GM12878 (cell line): Measurements from ENCODE around the gene B3GNT9. TPM values are rescaled to one million over a fixed set of nuclear protein-coding genes. Genes with fewer than 3 reads are reported as not detected.

Experiments used
- ATAC-seq: fragments of 200-7000 bp; cut with Tn5 transposase; 3 replicates; pipeline ENCODE4 v1.9.1; 2020; ENCODE audit warnings: mild to moderate bottlenecking, moderate library complexity
- BruUV-seq: library from RNA; stranded (reverse); fragments of 400-500 nt; replicated peaks from 2 replicates; lab custom pipeline; 2021; lab: Mats Ljungman, UMichigan
- CTCF ChIA-PET: fragments of 300-600 bp; sonication (Branson Sonifier 250); formaldehyde crosslinking; extraction: SDS; loops from one replicate; lab custom pipeline; 2021; ENCODE audit warnings: inconsistent platforms; lab: Yijun Ruan, JAX
- POLR2A ChIA-PET: fragments of 350-600 bp; formaldehyde crosslinking; extraction: SDS; loops from one replicate; lab custom pipeline; 2021; ENCODE audit warnings: inconsistent platforms; lab: Charles Lee
- RAD21 ChIA-PET: fragments of 300-600 bp; sonication (Branson Sonifier 250); formaldehyde crosslinking; loops from one replicate; lab custom pipeline; 2023; ENCODE audit warnings: antibody characterized with exemption; ENCODE audit not compliant: unreplicated experiment; lab: Charles Lee
- SMC1A ChIA-PET: fragments of 300-600 bp; sonication (Branson Sonifier 250); formaldehyde crosslinking; loops from one replicate; lab custom pipeline; 2023; ENCODE audit not compliant: unreplicated experiment, uncharacterized antibody; lab: Charles Lee
- DNase-seq: peaks from one replicate; pipeline ENCODE4 v3.0.0-alpha.2; 2011; ENCODE audit warnings: low read depth, low spot score
- FAIRE-seq: peaks from 3 replicates; lab custom pipeline; 2011; peaks lifted over from hg19 to GRCh38; lab: Jason Lieb, UNC
- H2AFZ ChIP-seq: 2 replicates; pipeline ENCODE4 v1.6.0; 2011; ENCODE audit warnings: low read depth, low read length, control low read depth; ENCODE audit not compliant: control insufficient read depth
- H3K27ac ChIP-seq: 2 replicates; pipeline ENCODE4 v1.5.1; 2011; ENCODE audit warnings: control low read depth; ENCODE audit not compliant: control insufficient read depth, insufficient read depth
- H3K27me3 ChIP-seq, 2 experiments: replicated peaks in 1 of 2; 2 replicates each; pipeline versions ENCODE4 v1.6.0 to v1.6.1; 2011; ENCODE audit warnings: low read length in 1 of 2; ENCODE audit not compliant: control insufficient read depth in 2 of 2, insufficient read depth in 2 of 2
- H3K36me3 ChIP-seq, 2 experiments: 2 replicates each; pipeline ENCODE4 v1.5.1; 2011; ENCODE audit warnings: low read length in 1 of 2; ENCODE audit not compliant: control insufficient read depth in 2 of 2, insufficient read depth in 2 of 2
- H3K4me1 ChIP-seq: 2 replicates; pipeline ENCODE4 v1.6.1; 2011; ENCODE audit warnings: mild to moderate bottlenecking, low read length, moderate library complexity, mixed read lengths; ENCODE audit not compliant: control insufficient read depth, insufficient read depth
- H3K4me2 ChIP-seq: 2 replicates; pipeline ENCODE4 v1.6.0; 2011; ENCODE audit warnings: control low read depth; ENCODE audit not compliant: control insufficient read depth, insufficient read depth
- H3K4me3 ChIP-seq: fragments of 200-600 bp; sonication (generic); 2 replicates; pipeline ENCODE4 v1.5.1; 2016
- H3K79me2 ChIP-seq: 2 replicates; pipeline ENCODE4 v1.6.0; 2011; ENCODE audit warnings: low read length; ENCODE audit not compliant: control insufficient read depth, insufficient read depth
- H3K9ac ChIP-seq: 2 replicates; pipeline ENCODE4 v1.8.0; 2011; ENCODE audit warnings: low read length, control low read depth, mixed read lengths; ENCODE audit not compliant: control insufficient read depth, insufficient read depth
- H3K9me3 ChIP-seq: replicated peaks from 3 replicates; pipeline ENCODE4 v1.5.1; 2011; ENCODE audit warnings: mild to moderate bottlenecking, low read length; ENCODE audit not compliant: control insufficient read depth, insufficient read depth
- H4K20me1 ChIP-seq: 2 replicates; pipeline ENCODE4 v1.6.0; 2011; ENCODE audit not compliant: control insufficient read depth, insufficient read depth
- EED ChIP-seq: sonication (generic); IDR thresholded peaks from 2 replicates; pipeline ENCODE4 v1.6.1; 2016; ENCODE audit warnings: antibody characterized with exemption, low read depth
- ETV6 ChIP-seq, 2 experiments: fragments of 450-650 bp in 1 of 2; IDR thresholded peaks in 1 of 2; conservative IDR thresholded peaks in 1 of 2; 2 replicates each; pipeline ENCODE4 v1.6.1; 2014; ENCODE audit warnings: antibody characterized with exemption in 1 of 2, borderline replicate concordance in 1 of 2, low read depth in 1 of 2, mild to moderate bottlenecking in 1 of 2, moderate library complexity in 1 of 2
- LARP7 ChIP-seq: fragments of 450-650 bp; IDR thresholded peaks from 2 replicates; pipeline ENCODE4 v1.6.1; 2017; ENCODE audit warnings: mild to moderate bottlenecking
- NFXL1 ChIP-seq: fragments of 450-650 bp; IDR thresholded peaks from 2 replicates; pipeline ENCODE4 v1.6.1; 2017; ENCODE audit warnings: antibody characterized with exemption, mild to moderate bottlenecking, borderline replicate concordance
- USF1 ChIP-seq: IDR thresholded peaks from 2 replicates; pipeline ENCODE4 v1.6.1; 2011; ENCODE audit warnings: borderline replicate concordance, low read depth, mild to moderate bottlenecking, moderate library complexity, mixed read lengths, low read length; ENCODE audit not compliant: insufficient read depth; ENCODE audit errors: extremely low read length
- ZSCAN29 ChIP-seq: fragments of 450-650 bp; IDR thresholded peaks from 2 replicates; pipeline ENCODE4 v1.6.1; 2017; ENCODE audit warnings: mild to moderate bottlenecking, moderate library complexity
- whole genome bisulfite sequencing: methylation state at CpG from one replicate; pipeline ENCODE4 v1.1.6; 2016; ENCODE audit warnings: low lambda C conversion rate; ENCODE audit not compliant: insufficient replicate concordance, insufficient coverage; ENCODE audit errors: missing lambda C conversion rate; 5-methylcytosine and 5-hydroxymethylcytosine counted together
- in situ Hi-C: fragments of 300-500 bp; cut with MboI; formaldehyde crosslinking; loops from 9 replicates; pipeline ENCODE4 v1.14.3; 2018; ENCODE audit warnings: mixed read lengths
- intact Hi-C: fragments of 100-400 bp; cut with micrococcal nuclease; formaldehyde crosslinking; loops from one replicate; pipeline ENCODE4 v1.14.2; 2022; ENCODE audit not compliant: unreplicated experiment
- polyA plus RNA-seq, 11 experiments: library from polyadenylated mRNA; depleted of rRNA in 4 of 11; unstranded in 6 of 11; stranded (reverse) in 5 of 11; fragments of >200 nt; fragmentation: Nextera tagmentation in 4 of 11; fragmentation: Illumina TruSeq in 1 of 11; extraction: Ambion mirVana in 4 of 11; extraction: Trizol in 1 of 11; gene quantifications; 1 replicate in 1 of 11; 2 replicates in 10 of 11; pipeline versions ENCODE4 v1.2.1 to v1.2.3, GENCODE V29; 2011 to 2016; ENCODE audit warnings: inconsistent platforms in 2 of 11, missing spikeins in 2 of 11, low read depth in 1 of 11
- total RNA-seq, 4 experiments: library from RNA; depleted of rRNA in 3 of 4; stranded (reverse); fragments of >200 nt in 3 of 4; fragmentation: Illumina TruSeq in 1 of 4; extraction: Trizol in 1 of 4; gene quantifications; 2 replicates each; pipeline versions ENCODE4 v1.2.1 to v1.2.3, GENCODE V29; 2013 to 2021
- TF ChIP-seq, protein P1 (sequence below): fragments of 450-650 bp; IDR thresholded peaks from 2 replicates; pipeline ENCODE4 v1.6.1; 2016; ENCODE audit warnings: mild to moderate bottlenecking
- TF ChIP-seq, protein P2 (sequence below): fragments of 450-650 bp; IDR thresholded peaks from 2 replicates; pipeline ENCODE4 v1.6.1; 2018; ENCODE audit warnings: mild to moderate bottlenecking, low read depth, moderate library complexity; ENCODE audit not compliant: partially characterized antibody

The B3GNT9 gene
- total and polyA plus RNA-seq, 10 of the 15 experiments (the other 5 are each of a cell fraction or from before 2014, with no cell fraction given), result 0.08 to 5.0 (median 1.9) TPM

DNA sequence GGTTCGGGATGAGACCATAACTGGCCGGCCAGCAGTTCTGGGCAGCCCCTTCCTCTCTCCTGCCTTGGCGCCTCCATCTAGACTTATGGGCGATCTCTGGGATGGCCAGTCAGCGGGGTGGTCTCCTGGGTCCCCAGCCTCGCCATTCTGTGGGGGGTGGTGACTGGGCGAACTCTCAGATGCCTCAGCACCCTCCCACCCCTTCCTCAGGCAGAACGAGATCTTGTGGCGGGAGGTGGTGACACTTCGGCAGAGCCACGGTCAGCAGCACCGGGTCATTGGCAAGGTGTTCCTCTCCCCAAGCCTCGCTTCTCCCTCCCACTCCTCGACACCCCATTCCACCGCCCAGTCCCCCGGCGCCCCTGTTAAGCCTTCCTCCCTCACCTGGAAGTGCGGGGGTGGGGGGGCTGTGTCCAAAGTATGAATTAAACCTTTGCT, 15.3 kb upstream of the B3GNT9 start:
- no peaks in the 10 kb centered on the region; the same call in 2 of the 3 replicates for H3K9me3 ChIP-seq
- CTCF ChIA-PET, result interaction anchor here (0.7 to 1.3 kb wide), 4 partner anchors 9 to 62 kb away, joined by 3 to 6 read pairs (median 4); no protein-coding TSS in a partner anchor
- H3K27me3 ChIP-seq, result peaks cover 2 to 18% of the 10 kb centered on the region in 2 experiments
- H3K4me1 ChIP-seq, result peaks cover 52% of the 10 kb centered on the region
- POLR2A ChIA-PET, result no interaction called here
- no peak overlapping the region for H2AFZ ChIP-seq
- TF ChIP-seq, protein P1, sequence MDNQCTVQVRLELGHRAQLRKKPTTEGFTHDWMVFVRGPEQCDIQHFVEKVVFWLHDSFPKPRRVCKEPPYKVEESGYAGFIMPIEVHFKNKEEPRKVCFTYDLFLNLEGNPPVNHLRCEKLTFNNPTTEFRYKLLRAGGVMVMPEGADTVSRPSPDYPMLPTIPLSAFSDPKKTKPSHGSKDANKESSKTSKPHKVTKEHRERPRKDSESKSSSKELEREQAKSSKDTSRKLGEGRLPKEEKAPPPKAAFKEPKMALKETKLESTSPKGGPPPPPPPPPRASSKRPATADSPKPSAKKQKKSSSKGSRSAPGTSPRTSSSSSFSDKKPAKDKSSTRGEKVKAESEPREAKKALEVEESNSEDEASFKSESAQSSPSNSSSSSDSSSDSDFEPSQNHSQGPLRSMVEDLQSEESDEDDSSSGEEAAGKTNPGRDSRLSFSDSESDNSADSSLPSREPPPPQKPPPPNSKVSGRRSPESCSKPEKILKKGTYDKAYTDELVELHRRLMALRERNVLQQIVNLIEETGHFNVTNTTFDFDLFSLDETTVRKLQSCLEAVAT, result peak; percentile 63
- TF ChIP-seq ZSCAN29, result no peak
- RAD21 ChIA-PET, result no interaction called here
- no peak overlapping the region for H3K27ac ChIP-seq
- 54% methylated on average over 15 of the region's 18 CpGs for WGBS
- FAIRE-seq, result no peak
- no peak for ATAC-seq
- BruUV-seq, result no TSS peak
- intact Hi-C loops, result no loop called here
- H4K20me1 ChIP-seq, result no peaks in the 10 kb centered on the region; the same call in 1 of the 2 replicates
- SMC1A ChIA-PET, result interaction anchor here (1.0 kb wide), 1 partner anchor 19 kb away, joined by 3 read pairs; no protein-coding TSS in a partner anchor
- no peaks in the 10 kb centered on the region for H3K79me2 ChIP-seq
- no peaks in the 10 kb centered on the region for H3K36me3 ChIP-seq
- H3K4me2 ChIP-seq, result no peak overlapping the region
- H3K4me3 ChIP-seq, result no peak overlapping the region
- no peak for DNase-seq
- H3K9ac ChIP-seq, result no peak overlapping the region
- in situ Hi-C loops, result no loop called here

GRCh38 chr16:67165121-67166078, 14.6 kb upstream of the B3GNT9 start:
- RAD21 ChIA-PET, result no interaction called here
- BruUV-seq, result no TSS peak
- H3K4me2 ChIP-seq, result no peak overlapping the region
- intact Hi-C loops (no loop called here), in situ Hi-C loops (no loop called here)
- H2AFZ ChIP-seq, result no peak overlapping the region
- H3K4me3 ChIP-seq, result no peak overlapping the region
- no peak overlapping the region for H3K27ac ChIP-seq
- CTCF ChIA-PET, result interaction anchor here (0.9 kb wide), 1 partner anchor 9 kb away, joined by 3 read pairs; no protein-coding TSS in a partner anchor
- H3K79me2 ChIP-seq, result no peaks in the 10 kb centered on the region; the same call in 1 of the 2 replicates
- H3K4me1 ChIP-seq, result peaks cover 48% of the 10 kb centered on the region
- DNase-seq, result no peak
- 19% methylated on average over 53 of the region's 85 CpGs for WGBS
- no peaks in the 10 kb centered on the region; the same call in 2 of the 3 replicates for H3K9me3 ChIP-seq
- H4K20me1 ChIP-seq, result no peaks in the 10 kb centered on the region; the same call in 1 of the 2 replicates
- POLR2A ChIA-PET, result no interaction called here
- peaks cover 2 to 18% of the 10 kb centered on the region in 2 experiments for H3K27me3 ChIP-seq
- SMC1A ChIA-PET, result no interaction called here
- no peaks in the 10 kb centered on the region for H3K36me3 ChIP-seq
- no peak for ATAC-seq
- H3K9ac ChIP-seq, result no peak overlapping the region
- no peak for FAIRE-seq
- TF ChIP-seq, protein P2, sequence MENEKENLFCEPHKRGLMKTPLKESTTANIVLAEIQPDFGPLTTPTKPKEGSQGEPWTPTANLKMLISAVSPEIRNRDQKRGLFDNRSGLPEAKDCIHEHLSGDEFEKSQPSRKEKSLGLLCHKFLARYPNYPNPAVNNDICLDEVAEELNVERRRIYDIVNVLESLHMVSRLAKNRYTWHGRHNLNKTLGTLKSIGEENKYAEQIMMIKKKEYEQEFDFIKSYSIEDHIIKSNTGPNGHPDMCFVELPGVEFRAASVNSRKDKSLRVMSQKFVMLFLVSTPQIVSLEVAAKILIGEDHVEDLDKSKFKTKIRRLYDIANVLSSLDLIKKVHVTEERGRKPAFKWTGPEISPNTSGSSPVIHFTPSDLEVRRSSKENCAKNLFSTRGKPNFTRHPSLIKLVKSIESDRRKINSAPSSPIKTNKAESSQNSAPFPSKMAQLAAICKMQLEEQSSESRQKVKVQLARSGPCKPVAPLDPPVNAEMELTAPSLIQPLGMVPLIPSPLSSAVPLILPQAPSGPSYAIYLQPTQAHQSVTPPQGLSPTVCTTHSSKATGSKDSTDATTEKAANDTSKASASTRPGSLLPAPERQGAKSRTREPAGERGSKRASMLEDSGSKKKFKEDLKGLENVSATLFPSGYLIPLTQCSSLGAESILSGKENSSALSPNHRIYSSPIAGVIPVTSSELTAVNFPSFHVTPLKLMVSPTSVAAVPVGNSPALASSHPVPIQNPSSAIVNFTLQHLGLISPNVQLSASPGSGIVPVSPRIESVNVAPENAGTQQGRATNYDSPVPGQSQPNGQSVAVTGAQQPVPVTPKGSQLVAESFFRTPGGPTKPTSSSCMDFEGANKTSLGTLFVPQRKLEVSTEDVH, result no peak
- TF ChIP-seq LARP7 (no peak), NFXL1 (no peak), USF1 (no peak), ETV6 (conservative IDR thresholded peaks at IDR 0.05 in 1 of 2, IDR thresholded peaks at IDR 0.05 in 1 of 2; ENCODE audit: borderline replicate concordance in 1 of 2, low read depth in 1 of 2) (no peak), EED (no peak)
